Medulla oblongata (tissue), 1 donor: ENCODE measurements around the gene ATP2A3.

ENCODE experiments used
- DNase-seq: peaks from one replicate; pipeline ENCODE4 v3.0.0-alpha.2; 2015; ENCODE audit errors: extremely low spot score

Gene ATP2A3

DNA sequence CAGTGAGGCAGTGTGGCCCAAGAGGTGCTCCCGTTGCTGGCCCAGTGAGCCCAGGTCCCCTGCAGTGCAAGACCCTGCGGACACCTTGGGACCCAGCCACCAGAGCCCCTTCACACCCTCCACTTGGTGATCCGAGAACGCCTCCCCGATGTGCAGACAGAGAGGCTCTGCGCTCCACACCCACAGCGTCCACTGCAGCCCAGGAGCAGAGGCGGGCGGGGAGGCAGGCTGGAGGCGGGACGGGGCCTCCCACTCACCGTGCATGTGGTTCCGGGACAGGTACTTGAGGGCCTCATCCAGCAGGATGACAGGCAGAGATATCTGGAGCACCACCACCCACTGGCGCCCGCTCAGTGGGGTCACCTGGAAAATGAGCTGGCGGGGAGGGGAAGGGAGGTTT lies 35.8 kb downstream of the ATP2A3 start:
- no peak for DNase-seq

DNA sequence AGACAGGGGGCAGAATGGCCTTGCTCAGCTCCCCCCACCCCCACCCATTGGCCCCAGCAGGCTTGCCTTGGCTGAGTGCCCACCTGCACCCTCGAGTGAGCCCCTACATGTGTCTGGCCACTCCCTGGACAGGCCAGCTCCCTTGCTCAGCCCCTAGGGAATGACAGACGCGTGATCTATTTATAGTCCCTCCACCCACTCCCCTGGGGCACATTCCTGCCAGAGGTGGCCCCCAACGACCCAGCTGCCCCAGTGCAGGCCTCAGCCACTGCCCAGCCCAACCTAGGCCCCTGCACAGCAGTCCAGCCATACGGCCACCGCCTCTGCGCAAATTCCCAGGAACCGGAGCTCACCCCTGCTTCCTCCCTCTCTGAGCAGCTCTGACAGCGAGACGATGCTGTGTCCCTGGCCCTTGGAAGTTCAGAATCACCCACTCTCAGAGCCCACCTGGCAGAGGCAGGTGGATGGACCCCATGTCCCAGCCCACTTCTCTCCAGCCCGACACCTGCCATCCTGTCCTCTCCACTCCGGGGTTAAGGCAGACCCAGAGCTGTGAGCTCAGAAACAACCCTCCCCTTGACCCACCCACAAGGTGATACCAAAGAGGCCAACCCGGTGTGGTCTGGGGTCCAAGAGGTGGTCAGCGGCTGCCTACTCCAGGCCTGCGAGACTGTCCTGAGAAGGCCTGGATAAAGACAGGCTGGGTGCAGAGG lies 36.5 kb downstream of the ATP2A3 start:
- DNase-seq = no peak

GRCh38 chr17:3926860-3927627 lies 37.2 kb downstream of the ATP2A3 start:
- no peak for DNase-seq

- no peak for DNase-seq
These were observed 38.4 kb downstream of the ATP2A3 start for GRCh38 chr17:3925684-3926485.

- DNase-seq = no peak
These were observed 39.5 kb downstream of the ATP2A3 start for GRCh38 chr17:3924512-3925350.

- DNase-seq = no peak
These were observed 40.6 kb downstream of the ATP2A3 start for GRCh38 chr17:3923466-3924190.

DNA sequence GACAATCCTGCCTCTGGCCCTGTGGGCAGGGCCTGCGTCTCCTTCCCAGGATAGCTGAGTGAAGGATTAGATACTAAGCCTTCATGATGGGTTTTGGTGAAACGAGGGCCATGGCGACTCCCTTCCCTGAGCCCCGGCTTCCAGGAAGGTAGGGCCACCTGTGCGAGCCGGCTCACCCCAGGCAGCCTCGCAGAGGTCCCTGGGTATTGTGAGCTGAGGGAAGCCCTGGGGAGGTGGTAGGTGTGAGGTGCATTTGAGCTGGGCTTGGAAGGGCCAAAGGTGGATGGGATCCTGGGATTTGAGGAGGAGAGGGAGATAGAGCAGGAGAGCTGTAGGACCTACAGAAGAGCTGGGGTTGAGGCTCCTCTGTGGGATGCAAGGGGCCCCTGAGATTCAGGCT lies 41.5 kb downstream of the ATP2A3 start:
- DNase-seq = no peak

DNA sequence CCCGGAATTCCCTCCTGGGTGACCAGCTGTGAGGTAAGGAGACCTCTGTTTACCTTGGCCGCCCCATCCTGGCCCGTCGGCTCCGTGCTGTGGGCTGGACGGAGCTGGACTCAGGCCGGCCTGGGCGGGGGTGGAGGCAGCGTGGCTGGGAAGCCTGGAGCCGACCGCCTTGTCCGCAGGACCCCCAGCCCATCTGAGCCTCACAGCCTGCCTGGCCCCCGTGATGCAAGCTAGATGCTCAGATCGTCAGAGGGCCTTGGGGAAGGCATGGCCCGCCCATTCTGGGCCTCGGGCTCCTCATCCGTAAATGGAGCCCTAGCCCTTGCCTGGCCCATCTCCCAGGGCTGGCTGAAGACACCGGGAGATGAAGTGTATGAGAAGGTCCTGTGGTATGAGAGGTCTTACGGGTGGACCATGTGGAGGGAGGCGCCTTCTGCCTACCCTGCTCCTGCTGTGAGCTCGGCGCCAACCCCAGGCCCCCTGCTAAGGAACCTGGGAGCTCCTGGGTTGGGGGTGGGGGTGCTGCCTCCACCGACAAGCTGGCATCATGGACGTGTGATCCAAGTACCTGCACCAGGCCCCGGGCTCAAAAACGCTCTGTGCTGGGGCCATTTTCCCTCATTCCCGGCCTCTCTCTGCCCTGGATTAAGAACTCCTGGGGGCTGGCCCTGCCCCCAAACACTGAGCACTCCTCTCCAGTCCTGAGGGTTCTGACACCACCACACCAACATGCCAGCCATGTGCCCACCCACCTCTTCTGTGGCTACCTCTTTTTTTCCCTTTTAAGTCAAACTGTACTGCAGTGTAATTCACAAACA lies 42.5 kb downstream of the ATP2A3 start:
- no peak for DNase-seq

GRCh38 chr17:3921006-3921405 lies 43.2 kb downstream of the ATP2A3 start:
- DNase-seq = no peak

DNA sequence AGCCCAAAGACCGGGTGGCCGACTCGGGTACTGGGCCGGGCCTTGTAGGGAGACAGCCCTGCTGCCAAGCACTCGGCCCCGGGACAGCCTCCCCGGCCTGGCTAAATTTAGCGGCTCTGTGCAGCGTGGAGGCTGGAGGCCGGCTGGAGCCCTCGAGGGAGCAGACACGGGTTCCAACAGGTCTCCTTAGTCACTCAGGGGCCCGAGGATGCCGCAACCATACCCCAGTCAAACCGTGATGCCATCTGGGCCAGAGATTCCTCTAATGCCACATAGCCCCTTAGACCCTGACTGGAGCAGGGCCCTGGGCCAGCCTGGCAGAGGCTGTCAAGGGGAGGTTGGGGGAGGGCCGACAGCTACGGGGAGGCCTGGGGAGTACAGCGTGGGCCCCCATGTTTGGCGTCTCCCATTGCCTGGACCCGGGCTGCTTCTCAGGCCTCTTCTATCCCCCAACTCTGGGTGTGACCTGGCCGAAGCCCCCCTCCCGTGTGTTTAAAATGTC lies 45.1 kb downstream of the ATP2A3 start:
- DNase-seq = no peak

DNA sequence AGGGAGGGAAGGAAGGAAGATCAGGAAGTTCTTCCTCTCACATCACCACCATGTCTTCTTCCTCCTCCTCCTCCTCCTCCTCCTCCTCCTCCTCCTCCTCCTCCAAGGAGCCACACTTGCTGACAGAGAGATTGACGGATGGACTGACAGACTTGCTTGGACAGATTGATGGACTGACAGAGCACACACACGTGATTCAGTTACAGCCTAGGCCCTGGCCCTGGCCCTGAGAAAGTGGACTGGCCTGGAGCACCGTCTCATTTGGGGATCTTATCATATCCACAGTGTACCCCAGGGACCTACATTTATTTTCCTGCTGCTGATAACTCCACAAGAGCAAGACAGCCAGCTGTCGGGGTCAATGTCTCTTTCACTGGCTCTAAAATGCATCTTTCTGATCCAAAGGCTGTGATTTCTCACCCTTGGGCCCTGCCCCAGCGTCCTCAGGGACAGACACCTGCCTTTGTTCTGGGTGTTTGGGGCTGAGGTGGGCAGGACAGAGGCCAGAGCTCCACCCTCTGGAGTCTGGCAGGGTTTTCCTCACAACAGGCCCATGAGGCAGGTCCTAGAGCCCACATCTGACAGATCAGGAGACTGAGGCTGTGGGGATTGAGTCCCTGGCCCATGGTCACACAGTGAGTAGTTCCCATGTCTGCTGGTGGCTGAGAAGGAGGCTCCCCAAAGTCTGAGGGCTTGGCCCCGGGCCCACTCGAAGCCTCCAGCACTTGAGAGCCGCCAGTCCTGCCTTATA lies 45.7 kb downstream of the ATP2A3 start:
- DNase-seq = no peak

DNA sequence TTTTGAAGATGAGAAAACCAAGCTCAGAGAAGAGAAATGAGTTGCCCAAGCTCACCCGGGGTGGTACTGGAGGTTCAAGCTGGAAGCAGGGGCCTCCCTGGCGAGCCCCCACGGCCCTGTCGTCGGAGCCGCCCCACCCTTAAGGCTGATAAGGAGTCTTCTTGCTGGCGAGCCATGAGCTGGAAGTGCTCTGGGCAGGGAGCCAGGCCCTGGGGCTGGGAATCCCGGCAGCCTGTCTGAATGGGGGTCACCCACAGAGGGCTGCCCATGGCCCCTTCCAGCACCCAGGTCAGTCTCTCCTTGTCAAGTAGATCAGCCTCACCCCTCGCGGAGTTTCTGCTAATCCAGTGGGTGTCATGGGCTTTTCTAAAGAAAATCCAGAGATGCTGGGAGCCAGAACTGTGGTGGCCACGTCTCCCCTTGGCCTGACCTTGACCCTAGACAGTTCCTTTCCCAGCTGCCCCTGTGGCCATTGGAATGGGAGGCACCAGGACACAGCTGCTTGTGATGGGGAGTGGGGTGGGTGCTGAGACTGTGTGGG lies 46.8 kb downstream of the ATP2A3 start:
- DNase-seq = no peak

GRCh38 chr17:3916825-3917224 lies 47.4 kb downstream of the ATP2A3 start:
- no peak for DNase-seq

GRCh38 chr17:3915995-3916696 lies 48.1 kb downstream of the ATP2A3 start, which contains the start of gene P2RX1:
P2RX1 (minus strand) TSS chr17:3916465; CDS start chr17:3916225, 240 bp downstream.
- peak; percentile 47 for DNase-seq

- DNase-seq = no peak
These were observed 48.6 kb downstream of the ATP2A3 start for GRCh38 chr17:3915581-3915994.

- no peak for DNase-seq
These were observed 49.9 kb downstream of the ATP2A3 start for GRCh38 chr17:3914312-3914670.

DNA sequence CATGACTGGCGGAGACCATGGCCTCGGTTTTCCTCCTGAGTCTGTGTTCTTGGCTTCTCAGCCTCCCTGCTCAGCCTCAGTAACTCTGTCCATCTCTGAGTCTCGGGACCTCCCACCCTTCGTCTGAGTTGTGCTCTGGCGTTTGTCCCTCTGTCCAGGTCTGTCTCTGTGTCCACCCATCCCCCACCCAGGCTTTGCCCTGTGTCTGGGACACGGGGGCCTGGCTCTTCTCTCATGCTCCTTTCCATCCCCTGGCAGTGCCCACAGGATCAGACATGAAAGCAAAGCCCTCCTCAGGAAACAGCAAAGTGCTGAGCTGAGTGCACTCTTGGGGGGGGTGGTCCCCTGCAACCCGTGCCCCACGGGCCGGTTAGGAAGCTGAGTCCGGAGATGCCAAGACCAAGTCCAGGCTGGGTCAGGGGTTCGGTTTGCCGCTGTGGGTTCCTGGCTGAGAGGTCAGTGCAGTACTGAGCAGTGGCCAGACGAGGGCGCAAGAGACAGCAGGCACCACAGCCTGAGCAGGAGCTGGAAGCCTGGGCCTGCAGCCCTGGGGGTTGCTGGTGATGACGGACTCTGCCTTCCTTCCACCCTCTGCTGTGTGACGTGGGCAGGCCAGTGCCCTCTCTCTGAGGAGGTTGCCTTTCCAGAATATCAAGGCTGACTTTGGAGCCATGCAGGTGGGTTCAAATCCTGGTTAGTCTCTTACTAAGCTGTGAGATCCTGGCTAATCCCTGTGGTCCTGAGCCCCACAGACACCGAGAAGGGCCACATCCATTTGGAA lies 50.5 kb downstream of the ATP2A3 start:
- DNase-seq = peak; percentile 79
